Endodermal cell (in vitro differentiated cells): ENCODE results near the gene MICU2. TPM values are rescaled to one million over a fixed set of nuclear protein-coding genes. Genes with fewer than 3 reads are reported as not detected.

Source experiments
- DNase-seq: peaks from one replicate; pipeline ENCODE4 v3.0.0-alpha.2; 2017
- H3K27ac ChIP-seq: 2 replicates; pipeline ENCODE4 v1.5.1; 2013; ENCODE audit warnings: mild to moderate bottlenecking, low read depth, low read length, moderate library complexity
- H3K27me3 ChIP-seq: 2 replicates; pipeline ENCODE4 v1.6.1; 2013; ENCODE audit warnings: mild to moderate bottlenecking, low read length, moderate library complexity; ENCODE audit not compliant: insufficient read depth, control insufficient read depth, poor library complexity, severe bottlenecking
- H3K36me3 ChIP-seq: 2 replicates; pipeline ENCODE4 v1.7.0; 2013; ENCODE audit warnings: mild to moderate bottlenecking, low read length, moderate library complexity; ENCODE audit not compliant: control insufficient read depth, insufficient read depth
- H3K4me1 ChIP-seq: one replicate; pipeline ENCODE4 v1.7.0; 2013; ENCODE audit warnings: low read length; ENCODE audit not compliant: control insufficient read depth, insufficient read depth
- H3K4me3 ChIP-seq: 2 replicates; pipeline ENCODE4 v1.5.1; 2013; ENCODE audit warnings: mild to moderate bottlenecking, low read length, moderate library complexity
- H3K9ac ChIP-seq: 2 replicates; pipeline ENCODE4 v1.6.1; 2013; ENCODE audit warnings: mild to moderate bottlenecking, low read length, moderate library complexity; ENCODE audit not compliant: poor library complexity, severe bottlenecking; ENCODE audit errors: extremely low read depth
- H3K9me3 ChIP-seq: 2 replicates; pipeline ENCODE4 v1.6.1; 2013; ENCODE audit warnings: mild to moderate bottlenecking, low read length, moderate library complexity; ENCODE audit not compliant: control insufficient read depth
- H3K27ac Mint-ChIP-seq: 2 replicates; pipeline ENCODE4 v1.8.0; 2020; ENCODE audit warnings: mixed read lengths
- H3K27me3 Mint-ChIP-seq: 2 replicates; pipeline ENCODE4 v1.8.0; 2021; ENCODE audit warnings: mild to moderate bottlenecking, mixed read lengths; ENCODE audit not compliant: insufficient read depth
- H3K36me3 Mint-ChIP-seq: 2 replicates; pipeline ENCODE4 v1.8.0; 2020; ENCODE audit warnings: low read depth, mixed read lengths
- H3K4me1 Mint-ChIP-seq: 2 replicates; pipeline ENCODE4 v1.8.0; 2020; ENCODE audit warnings: mixed read lengths
- H3K4me3 Mint-ChIP-seq: 2 replicates; pipeline ENCODE4 v1.8.0; 2020; ENCODE audit warnings: mild to moderate bottlenecking, moderate library complexity, mixed read lengths
- H3K9me3 Mint-ChIP-seq: 2 replicates; pipeline ENCODE4 v1.8.0; 2020; ENCODE audit warnings: mild to moderate bottlenecking, mixed read lengths
- WGBS, 2 experiments: methylation state at CpG; one replicate each; pipeline versions ENCODE4 v1.1.5 to v1.1.7; 2013; ENCODE audit warnings: missing lambda C conversion rate in 2 of 2, mixed read lengths in 1 of 2; ENCODE audit not compliant: insufficient coverage in 1 of 2, insufficient read length in 1 of 2; 5-methylcytosine and 5-hydroxymethylcytosine counted together
- total RNA-seq, 2 donors: library from RNA; stranded (reverse); fragmentation: NEBNext Ultra II Directional in 1 of 2; extraction: Animal tissue kit (Norgen Biotek cat#: 25700) in 1 of 2; gene quantifications; 2 replicates in 1 of 2; 3 replicates in 1 of 2; pipeline ENCODE4 v1.2.1, GENCODE V29; 2021
- TF ChIP-seq, protein P1 (sequence below): fragments of 200-600 bp; sonication (generic); conservative IDR thresholded peaks from 2 replicates; pipeline ENCODE4 v1.5.0; 2021; ENCODE audit warnings: antibody characterized with exemption, mild to moderate bottlenecking

The MICU2 gene
- total RNA-seq, 2 donors from 2014 or later, result 39.1 to 45.7 TPM

DNA sequence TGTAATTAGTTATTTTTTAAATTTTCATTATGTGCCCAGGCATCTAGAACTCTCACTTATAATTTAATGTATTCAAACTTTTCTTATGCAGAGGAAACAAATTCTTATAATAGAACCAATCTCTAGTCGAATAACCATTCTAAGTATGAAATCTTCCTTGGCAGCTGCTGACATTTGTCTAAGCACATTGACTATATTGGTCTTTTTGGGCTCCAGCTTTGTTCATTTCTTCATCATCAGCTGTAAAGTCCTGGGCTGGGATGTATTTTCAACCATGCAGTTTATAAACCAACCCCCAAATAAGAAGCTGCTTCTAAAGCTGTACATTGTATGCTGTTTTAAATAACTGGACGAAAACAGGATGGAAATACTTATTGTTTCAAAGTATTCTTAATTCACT lies 2.3 kb upstream of the MICU2 start:
- Histone ChIP-seq H3K9ac (no peak overlapping the region), H3K9me3 (no peaks in the 10 kb centered on the region), H3K4me1 (no peaks in the 10 kb centered on the region), H3K36me3 (peaks cover 3% of the 10 kb centered on the region), H3K27ac (no peak overlapping the region), H3K27me3 (peaks cover 43% of the 10 kb centered on the region), H3K4me3 (no peak overlapping the region)
- H3K27me3 Mint-ChIP-seq, result peaks cover 47% of the 10 kb centered on the region
- peaks cover 4% of the 10 kb centered on the region for H3K36me3 Mint-ChIP-seq
- no peak overlapping the region for H3K27ac Mint-ChIP-seq
- 87 to 90% methylated on average over 1 to 2 of the region's 2 CpGs for WGBS, 2 experiments
- H3K4me3 Mint-ChIP-seq, result no peak overlapping the region
- TF ChIP-seq, protein P1, sequence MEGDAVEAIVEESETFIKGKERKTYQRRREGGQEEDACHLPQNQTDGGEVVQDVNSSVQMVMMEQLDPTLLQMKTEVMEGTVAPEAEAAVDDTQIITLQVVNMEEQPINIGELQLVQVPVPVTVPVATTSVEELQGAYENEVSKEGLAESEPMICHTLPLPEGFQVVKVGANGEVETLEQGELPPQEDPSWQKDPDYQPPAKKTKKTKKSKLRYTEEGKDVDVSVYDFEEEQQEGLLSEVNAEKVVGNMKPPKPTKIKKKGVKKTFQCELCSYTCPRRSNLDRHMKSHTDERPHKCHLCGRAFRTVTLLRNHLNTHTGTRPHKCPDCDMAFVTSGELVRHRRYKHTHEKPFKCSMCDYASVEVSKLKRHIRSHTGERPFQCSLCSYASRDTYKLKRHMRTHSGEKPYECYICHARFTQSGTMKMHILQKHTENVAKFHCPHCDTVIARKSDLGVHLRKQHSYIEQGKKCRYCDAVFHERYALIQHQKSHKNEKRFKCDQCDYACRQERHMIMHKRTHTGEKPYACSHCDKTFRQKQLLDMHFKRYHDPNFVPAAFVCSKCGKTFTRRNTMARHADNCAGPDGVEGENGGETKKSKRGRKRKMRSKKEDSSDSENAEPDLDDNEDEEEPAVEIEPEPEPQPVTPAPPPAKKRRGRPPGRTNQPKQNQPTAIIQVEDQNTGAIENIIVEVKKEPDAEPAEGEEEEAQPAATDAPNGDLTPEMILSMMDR, result no peak
- no peak for DNase-seq
- H3K4me1 Mint-ChIP-seq, result peaks cover 2% of the 10 kb centered on the region
- no peaks in the 10 kb centered on the region for H3K9me3 Mint-ChIP-seq

DNA sequence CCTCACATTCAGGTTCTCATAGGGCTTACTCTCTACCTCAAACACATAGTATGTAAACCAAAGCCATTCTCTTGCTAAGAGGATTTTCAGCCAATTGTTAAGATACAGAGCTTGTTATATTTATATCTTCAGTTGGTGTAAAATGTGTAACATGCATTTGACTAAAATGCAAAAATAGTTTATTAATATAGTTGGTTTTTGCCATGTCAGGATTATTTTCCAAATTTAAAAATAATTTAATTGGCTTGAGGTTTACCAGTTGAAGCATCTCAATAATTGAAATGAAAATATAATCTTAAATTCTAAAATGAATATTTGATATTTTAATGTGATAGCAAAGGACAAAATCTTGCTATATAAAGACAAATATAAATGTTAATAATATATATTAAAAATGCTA lies 7.2 kb downstream of the MICU2 start:
- TF ChIP-seq, protein P1, result no peak
- no peaks in the 10 kb centered on the region for H3K27me3 ChIP-seq

DNA sequence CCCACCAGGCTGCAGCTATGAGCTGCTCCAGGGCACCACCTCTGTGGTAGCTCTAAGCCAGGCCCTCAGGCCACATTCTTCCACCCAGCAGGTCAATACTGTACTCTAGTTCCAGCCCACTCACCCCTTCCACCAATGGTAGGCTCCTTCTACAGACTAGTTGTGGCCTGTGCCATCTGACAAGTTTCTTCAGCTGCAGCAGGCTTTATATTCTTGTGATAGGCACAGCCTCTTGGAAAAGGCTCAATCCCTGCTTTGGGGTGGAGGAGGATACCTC lies 8.5 kb downstream of the MICU2 start:
- no peaks in the 10 kb centered on the region for H3K4me1 Mint-ChIP-seq
- H3K9me3 Mint-ChIP-seq, result peaks cover 15% of the 10 kb centered on the region
- no peak overlapping the region for H3K4me3 Mint-ChIP-seq
- no peak for DNase-seq
- TF ChIP-seq, protein P1, result no peak
- no peak overlapping the region for H3K27ac Mint-ChIP-seq
- H3K36me3 Mint-ChIP-seq, result peaks cover 13% of the 10 kb centered on the region
- Histone ChIP-seq H3K4me3 (no peak overlapping the region), H3K9ac (no peak overlapping the region), H3K27ac (no peak overlapping the region), H3K9me3 (no peaks in the 10 kb centered on the region), H3K4me1 (no peaks in the 10 kb centered on the region), H3K36me3 (no peaks in the 10 kb centered on the region), H3K27me3 (no peaks in the 10 kb centered on the region)
- no peaks in the 10 kb centered on the region for H3K27me3 Mint-ChIP-seq

More for the DNA sequence above, 7.2 kb downstream of the MICU2 start:
- Histone ChIP-seq H3K9ac (no peak overlapping the region), H3K9me3 (no peaks in the 10 kb centered on the region), H3K36me3 (peaks cover 5% of the 10 kb centered on the region), H3K4me3 (no peak overlapping the region), H3K4me1 (no peaks in the 10 kb centered on the region), H3K27ac (no peak overlapping the region)
- no peak for DNase-seq
- Mint-ChIP-seq H3K4me1 (no peaks in the 10 kb centered on the region), H3K4me3 (no peak overlapping the region), H3K36me3 (peaks cover 18% of the 10 kb centered on the region), H3K27me3 (no peaks in the 10 kb centered on the region), H3K9me3 (peaks cover 15% of the 10 kb centered on the region), H3K27ac (no peak overlapping the region)
